ENCODE results near the gene CPHXL.

The CPHXL gene

GRCh38 chr16:75726390-75726789 is at the start of gene CPHXL:
CPHXL (minus strand) TSS chr16:75726490; CDS start chr16:75726442, 48 bp downstream.
- H3K4me3 ChIP-seq (ENCODE audit: low read depth, low read length): no peak within 1 kb of the TSS
- TF ChIP-seq CTCF (conservative IDR thresholded peaks at IDR 0.05; ENCODE audit: low read depth, low read length): no peak
- DNase-seq (ENCODE audit: low read depth): no peak

GRCh38 chr16:75774197-75774596 is 47.9 kb upstream of the CPHXL start:
- DNase-seq (ENCODE audit: low read depth): no peak
- no peak for TF ChIP-seq CTCF (conservative IDR thresholded peaks at IDR 0.05; ENCODE audit: low read depth, low read length)
- H3K4me3 ChIP-seq (ENCODE audit: low read depth, low read length): no peak overlapping the region

- H3K4me3 ChIP-seq (ENCODE audit: low read depth, low read length): no peak overlapping the region
- TF ChIP-seq CTCF (conservative IDR thresholded peaks at IDR 0.05; ENCODE audit: low read depth, low read length): no peak
- no peak for DNase-seq (ENCODE audit: low read depth)
Measured at GRCh38 chr16:75770051-75770450, 43.8 kb upstream of the CPHXL start.

GRCh38 chr16:75764154-75764768 is 38.0 kb upstream of the CPHXL start:
- DNase-seq (ENCODE audit: low read depth): peak; percentile 81
- H3K4me3 ChIP-seq (ENCODE audit: low read depth, low read length): no peak overlapping the region
- TF ChIP-seq CTCF (conservative IDR thresholded peaks at IDR 0.05; ENCODE audit: low read depth, low read length): peak; percentile 78

- TF ChIP-seq CTCF (conservative IDR thresholded peaks at IDR 0.05; ENCODE audit: low read depth, low read length): no peak
- no peak overlapping the region for H3K4me3 ChIP-seq (ENCODE audit: low read depth, low read length)
- no peak for DNase-seq (ENCODE audit: low read depth)
Measured at GRCh38 chr16:75763204-75763603, 36.9 kb upstream of the CPHXL start.

- H3K4me3 ChIP-seq (ENCODE audit: low read depth, low read length): no peak overlapping the region
Measured at GRCh38 chr16:75762746-75763145, 36.5 kb upstream of the CPHXL start.

More at GRCh38 chr16:75762746-75763145, 36.5 kb upstream of the CPHXL start:
- no peak for DNase-seq (ENCODE audit: low read depth)
- TF ChIP-seq CTCF (conservative IDR thresholded peaks at IDR 0.05; ENCODE audit: low read depth, low read length): no peak
